CD1c-positive myeloid dendritic cell (primary cell): ENCODE data around the gene SLC9B1.

Source experiments
- DNase-seq: peaks from one replicate; pipeline ENCODE4 v3.0.0-alpha.2; 2016; ENCODE audit errors: extremely low spot score

SLC9B1 gene, protein sequence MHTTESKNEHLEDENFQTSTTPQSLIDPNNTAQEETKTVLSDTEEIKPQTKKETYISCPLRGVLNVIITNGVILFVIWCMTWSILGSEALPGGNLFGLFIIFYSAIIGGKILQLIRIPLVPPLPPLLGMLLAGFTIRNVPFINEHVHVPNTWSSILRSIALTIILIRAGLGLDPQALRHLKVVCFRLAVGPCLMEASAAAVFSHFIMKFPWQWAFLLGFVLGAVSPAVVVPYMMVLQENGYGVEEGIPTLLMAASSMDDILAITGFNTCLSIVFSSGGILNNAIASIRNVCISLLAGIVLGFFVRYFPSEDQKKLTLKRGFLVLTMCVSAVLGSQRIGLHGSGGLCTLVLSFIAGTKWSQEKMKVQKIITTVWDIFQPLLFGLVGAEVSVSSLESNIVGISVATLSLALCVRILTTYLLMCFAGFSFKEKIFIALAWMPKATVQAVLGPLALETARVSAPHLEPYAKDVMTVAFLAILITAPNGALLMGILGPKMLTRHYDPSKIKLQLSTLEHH

DNA sequence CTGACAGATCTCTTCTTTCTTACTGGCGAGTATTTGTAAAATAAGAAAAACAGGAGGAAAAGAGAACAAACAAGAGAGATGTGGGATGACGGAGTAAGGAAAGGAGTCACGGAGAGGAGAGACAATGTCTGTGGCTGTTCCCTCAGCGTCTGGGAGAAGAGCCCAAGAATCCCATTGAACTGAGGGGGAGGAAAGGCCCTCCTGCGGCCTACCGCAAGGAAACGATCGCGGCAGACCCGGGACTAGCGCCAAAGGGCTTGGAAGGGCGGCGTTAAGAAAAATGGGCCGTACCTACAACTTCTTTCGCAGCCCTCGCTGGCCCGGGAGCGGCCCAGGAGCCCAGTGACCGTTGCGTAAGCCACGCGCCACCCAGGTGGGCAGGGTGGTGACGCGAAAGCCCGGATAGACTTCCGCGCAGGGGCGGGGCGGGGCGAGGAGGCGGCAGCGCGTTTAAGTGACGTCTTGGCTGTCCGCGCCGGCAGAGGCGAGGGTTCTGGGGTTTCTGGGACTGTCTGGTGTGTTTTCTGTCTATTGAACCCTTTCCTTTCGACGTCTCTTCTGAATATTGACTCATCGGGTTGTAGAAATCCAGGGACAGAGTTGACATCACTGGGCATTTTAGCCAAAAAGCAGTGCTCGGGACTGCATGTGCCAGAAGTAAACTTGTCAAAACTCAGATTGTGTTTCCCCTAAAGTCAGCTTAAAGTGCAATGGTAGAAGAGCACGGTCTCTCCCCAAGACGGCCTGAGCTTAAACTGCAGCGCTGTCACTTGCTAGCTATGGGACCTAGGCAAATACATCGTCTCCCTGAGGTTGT, at the start of gene SLC9B1:
Gene SLC9B1 (minus strand): TSS at position 398 of the 817 bp plus-strand sequence. CDS start 27,994 bp downstream, outside the sequence.
- DNase-seq, result peak; percentile 95

DNA sequence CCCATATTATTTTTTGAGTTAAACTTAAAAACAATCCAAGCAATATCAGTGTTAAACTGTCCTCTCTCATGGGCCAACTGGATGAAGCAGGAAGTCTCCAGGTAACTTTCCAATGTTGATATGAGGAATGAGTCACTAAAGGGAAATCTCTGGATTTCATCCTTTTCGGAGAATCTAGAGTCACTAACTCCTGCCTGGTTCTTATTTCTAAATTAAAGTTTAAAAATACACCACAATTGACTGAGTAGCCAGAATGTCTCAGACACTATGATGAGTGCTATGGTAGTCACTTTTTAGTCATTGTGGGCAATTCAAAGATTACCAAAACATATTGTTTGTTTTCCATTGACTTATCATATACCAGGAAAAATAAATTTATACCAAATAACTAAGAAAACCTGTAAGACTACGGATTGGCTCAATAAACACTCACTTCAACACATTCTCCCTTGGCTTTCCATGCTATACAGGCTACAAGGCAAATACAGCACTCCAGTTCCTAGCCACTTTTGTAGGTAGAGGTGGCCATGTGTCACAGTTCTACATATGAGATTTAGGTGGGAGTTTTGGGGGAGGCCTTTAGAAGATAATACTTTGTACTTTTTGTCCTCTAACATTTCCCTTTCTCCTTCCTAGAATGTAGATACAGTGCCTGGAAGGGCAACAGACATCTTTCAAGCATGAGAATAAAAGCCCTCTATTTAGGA, 48.5 kb upstream of the SLC9B1 start:
- DNase-seq, result no peak

DNA sequence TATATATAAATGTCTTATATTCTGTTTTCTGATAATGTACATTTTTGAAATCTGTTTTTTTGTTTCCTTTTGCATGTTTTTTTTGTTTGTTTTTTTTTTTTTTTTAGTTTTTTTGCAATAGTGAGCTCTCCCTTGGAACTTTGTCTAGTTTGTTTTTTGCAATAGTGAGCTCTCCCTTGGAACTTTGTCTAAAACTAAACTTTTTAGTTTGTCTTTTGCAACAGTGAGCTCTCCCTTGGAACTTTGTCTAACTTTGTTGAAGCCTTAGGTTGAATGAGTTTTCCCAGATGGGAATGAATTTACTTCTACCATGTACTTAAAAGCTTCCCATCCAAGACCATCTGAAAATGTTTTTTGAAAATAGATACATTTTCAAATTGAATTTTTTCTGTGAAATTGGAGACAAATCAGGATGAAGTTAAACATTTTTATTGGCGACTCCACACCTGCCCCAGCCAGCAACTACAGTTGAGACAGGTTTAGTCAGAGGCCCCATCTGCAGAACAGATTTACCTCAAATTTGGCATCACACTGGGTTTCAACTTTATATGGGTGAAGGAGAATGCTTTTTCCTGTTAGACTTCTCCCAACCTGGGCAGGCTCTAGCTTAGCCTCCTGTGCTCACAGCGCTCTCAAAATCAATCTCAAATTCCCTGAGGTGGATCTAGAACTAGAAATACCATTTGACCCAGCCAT, 41.1 kb upstream of the SLC9B1 start:
- DNase-seq, result no peak

DNA sequence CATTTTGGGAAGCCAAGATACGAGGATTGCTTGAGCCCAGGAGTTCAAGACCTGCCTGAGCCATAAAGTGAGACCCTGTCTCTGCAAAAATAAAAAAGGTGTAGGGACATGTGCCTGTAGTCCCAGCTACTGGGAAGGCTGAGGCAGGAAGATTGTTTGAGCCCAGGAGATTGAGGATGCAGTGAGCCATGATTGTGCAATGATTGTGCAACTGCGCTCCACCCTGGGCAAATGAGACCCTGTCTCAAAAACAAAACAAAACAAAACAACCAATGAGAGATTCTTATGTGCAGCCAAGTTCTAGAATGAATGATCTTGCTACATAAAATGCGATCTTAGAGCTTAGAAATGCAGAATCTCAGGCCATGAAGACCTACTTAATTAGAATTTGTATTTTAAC, 34.5 kb upstream of the SLC9B1 start:
- DNase-seq, result no peak

DNA sequence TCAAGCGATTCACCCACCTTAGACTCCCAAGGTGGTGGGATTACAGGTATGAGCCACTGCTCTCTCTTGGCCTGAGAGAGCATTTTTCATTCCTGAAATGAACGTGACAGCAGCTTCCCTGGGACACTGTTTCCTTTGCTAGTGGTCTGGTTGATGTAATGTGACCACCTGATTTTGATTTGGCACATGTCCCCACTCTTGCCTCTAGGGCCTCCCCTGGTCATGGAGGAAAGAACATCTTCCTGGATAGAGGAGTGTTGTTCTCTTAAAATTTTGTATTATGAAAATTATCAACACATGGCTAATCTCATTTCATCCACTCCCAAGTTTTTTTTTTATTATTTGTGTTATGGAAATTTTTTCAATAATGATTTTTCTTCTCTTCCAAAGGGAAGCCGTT, 33.3 kb upstream of the SLC9B1 start:
- no peak for DNase-seq

DNA sequence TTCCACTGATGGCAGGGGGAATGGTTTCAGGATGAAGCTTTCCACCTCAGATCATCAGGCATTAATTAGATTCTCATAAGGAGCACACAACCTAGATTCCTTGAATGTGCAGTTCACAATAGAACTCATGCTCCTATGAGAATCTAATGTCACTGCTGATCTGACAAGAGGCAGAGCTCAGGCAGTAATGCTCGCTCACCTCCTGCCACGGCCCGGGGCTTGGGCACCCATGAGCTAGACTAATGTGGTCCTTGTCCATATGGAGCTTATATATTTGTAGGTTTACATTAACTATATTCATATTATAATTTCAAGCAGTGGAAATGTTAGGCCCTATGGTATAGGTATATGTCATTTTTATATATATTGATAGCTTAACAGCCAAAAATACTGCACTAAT, 32.6 kb upstream of the SLC9B1 start:
- no peak for DNase-seq

DNA sequence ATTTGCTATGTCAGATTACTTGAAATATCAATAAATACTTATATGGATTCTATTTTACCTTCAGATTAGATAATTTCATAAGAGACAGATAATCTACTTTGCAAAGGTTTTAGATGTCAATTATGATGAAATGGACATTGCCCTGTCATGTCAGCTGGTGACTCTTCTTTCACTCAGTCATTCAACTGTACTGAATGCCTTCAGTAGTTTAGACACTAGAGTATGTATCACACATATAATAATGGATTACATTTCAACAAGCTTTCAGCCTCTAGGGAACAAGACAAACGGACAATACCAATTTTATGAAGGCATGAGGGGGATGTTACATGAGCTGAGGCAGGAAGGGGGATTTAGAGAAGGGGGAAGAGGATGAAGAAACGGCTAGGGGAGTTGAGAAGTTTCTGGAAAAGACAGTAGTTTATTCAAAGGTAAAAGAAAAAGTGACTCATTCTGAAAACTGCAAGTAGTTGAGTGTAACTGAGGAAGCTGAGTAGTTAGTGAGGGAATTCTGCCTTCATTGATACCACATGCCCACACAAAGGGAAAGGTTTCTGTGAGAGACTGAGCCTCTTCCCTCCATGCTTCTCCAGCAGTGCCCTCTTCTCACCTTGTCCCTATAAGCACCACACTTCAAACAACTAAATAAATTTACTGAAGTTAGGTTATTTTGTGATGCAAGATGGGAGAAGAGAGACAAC, 31.4 kb upstream of the SLC9B1 start:
- DNase-seq, result no peak

DNA sequence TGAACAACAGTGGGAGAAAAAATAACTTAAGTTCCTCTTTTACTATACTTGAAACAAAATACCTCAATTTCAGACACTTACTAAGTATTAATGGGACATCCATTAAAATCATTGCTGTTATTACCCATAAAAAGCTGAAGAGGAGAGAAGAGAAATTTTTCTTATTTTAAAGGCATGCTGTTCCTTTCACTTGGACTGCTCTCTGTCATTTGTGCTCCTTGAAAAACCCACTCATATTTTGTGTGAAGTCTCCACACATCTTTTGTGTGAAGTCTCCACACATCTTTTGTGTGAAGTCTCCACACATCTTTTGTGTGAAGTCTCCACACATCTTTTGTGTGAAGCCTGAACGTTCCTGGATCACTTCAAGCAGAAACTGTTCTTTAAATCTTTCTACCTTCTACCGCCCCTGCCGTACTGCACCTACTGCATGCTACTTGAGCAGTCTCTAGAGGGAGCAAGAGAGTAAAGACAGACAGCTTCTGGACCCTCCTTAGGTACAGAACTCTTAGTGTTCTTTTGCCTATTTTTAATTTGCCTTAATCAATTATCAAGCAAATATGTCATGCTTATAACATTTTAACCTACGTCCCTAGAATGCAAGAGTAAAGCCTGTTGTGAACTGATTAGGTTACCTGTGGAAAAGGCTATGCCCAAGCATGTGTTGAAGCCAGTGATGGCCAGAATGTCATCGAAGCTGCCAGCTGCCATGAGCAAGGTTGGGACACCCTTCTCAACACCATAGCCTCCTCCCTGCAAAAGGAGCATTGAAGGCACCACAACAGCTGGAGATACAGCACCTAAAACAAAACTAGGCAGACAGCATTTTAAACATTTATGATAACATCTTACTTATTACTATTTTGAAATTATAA, 27.1 kb upstream of the SLC9B1 start:
- peak; percentile 44 for DNase-seq

DNA sequence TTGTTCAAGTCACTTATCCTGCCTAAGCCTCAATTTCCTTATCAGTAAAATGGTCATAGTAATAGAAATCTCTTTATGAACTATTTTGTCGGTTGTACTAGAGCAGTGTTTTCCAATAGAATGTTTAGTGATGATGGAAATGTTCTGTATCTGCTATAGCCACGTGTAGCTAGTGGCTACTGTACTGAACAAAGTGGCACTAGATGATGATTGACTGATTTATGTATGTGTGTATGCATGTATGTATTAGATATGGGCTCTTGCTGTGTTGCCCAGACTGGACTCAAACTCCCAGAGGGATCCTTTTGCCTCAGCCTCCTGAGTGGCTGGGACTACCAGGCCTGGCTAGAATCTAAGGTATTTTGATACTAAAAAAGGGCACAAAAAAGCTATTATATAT, 24.7 kb upstream of the SLC9B1 start:
- no peak for DNase-seq

DNA sequence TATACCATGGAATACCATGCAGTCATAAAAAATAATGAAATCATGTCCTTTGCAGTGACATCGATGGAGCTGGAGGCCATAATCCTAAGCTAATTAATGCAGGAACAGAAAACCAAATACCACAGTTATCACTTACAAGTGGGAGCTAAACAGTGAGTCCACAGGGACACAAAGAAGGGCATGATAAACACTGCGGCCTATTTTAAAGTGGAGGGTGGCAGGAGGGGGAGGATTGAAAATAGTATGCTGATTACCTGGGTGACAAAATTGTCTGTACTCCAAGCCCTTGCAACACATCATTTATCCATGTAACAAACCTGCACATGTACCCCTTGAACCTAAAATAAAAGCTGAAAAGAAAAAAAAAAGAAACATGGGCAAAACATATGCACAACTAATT, 16.7 kb upstream of the SLC9B1 start:
- no peak for DNase-seq

DNA sequence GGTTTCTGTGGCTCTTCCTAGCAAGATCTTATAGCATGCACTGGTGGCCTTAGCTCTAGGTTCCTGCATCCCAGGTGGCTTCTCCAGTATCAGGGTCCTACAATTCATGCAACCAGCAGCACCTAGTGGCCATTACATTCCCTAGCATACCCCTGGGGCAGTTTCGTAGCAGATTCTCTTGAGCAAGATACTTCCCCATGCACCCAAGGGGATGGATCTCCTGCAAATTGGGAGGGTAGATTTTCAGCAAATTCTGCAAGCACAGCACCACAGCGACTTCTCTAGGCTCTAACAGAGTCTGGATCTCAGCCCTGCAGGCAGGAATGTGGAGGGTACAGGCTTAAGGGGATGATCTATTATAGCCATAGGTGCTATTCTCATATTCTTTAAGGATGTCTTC, 13.1 kb upstream of the SLC9B1 start:
- DNase-seq, result no peak

DNA sequence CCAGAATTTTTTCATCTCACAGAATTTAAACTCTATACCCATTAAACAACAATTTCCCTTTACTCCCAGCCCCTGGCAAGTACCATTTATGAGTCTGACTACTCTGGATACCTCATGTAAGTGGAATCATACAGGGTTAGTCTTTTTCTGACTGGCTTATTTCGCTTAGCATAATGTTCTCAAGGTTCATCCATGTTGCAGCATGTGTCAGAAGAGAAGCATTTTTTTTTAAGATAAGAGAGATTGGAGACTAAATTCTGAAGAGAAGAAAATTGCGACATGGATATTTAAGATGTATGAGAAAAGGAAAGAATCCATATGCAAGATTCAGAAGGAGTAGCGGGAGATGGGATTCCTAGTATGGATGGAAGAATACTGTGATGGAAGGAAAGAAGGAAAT, 11.3 kb upstream of the SLC9B1 start:
- no peak for DNase-seq

DNA sequence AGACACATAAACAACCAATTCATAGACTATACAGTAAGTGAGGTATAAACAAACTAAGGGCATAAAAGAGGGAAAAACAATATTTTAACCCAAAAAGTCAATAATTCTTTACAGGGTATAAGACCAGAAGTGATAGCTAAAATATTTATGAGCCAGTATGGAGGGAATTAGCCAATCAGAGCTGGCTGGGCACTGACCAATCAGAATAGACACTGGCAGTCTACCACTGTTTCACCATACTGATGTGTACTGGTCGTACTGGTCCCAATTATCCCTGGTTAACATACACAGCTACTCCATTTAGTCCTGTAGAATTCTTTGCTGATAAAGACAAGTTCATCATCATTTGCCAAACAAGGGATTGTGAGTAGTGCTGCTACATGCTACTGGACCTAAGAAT, 9.8 kb upstream of the SLC9B1 start:
- no peak for DNase-seq

DNA sequence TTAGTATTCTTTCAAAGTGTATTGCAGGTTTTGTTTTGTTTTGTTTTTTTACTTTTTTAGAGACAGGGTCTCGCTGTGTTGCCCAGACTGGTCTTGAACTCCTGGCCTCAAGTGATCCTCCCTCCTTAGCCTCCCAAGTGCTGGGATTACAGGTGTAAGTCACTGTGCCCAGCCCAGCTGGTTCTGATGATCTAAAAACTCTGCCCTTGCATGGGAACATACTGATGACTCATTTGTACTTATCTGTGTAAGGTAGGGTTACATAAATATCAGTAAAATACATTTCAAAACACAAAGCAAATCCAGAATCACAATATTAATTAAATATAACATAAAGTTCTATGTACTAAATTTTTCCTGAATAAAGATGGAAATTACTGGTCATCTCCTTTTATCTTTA, 7.4 kb upstream of the SLC9B1 start:
- DNase-seq, result no peak

DNA sequence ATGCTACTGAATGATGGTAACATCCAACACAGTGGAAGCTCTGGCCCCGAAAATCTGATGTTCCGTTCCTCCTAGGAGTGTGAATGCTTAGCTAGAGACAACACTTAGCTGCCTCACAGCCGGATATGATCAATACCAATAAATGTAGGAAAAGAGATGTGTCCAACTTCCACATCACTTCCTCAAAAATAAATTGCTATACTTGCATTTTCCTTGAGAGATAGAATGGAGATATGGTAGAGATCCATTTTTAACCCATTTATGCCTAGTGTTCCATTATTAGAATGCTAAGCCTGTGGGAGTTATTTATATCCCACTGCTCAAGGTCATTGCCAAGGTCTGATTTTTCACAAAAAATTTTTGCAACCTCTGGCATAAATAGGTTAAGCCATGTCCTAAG, 5.5 kb upstream of the SLC9B1 start:
- DNase-seq, result no peak

DNA sequence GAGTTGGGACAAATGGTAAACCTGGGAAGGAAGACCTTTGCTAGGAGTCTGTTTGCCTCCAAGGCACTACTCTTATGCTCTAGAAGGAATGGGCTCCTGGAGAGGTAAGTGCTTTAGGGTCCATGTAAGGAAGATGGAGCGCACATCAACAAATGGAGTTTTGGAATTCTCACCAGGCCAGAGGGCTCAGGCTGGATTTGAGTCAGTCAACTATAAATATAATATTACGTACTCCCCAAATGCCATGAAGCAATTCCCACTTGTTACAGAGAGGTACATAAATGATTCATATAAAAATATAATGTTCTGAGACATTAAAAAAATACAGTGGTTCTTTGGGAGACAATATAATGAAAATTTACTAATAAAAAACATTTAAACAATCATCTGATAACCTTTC, 1.6 kb upstream of the SLC9B1 start:
- no peak for DNase-seq

DNA sequence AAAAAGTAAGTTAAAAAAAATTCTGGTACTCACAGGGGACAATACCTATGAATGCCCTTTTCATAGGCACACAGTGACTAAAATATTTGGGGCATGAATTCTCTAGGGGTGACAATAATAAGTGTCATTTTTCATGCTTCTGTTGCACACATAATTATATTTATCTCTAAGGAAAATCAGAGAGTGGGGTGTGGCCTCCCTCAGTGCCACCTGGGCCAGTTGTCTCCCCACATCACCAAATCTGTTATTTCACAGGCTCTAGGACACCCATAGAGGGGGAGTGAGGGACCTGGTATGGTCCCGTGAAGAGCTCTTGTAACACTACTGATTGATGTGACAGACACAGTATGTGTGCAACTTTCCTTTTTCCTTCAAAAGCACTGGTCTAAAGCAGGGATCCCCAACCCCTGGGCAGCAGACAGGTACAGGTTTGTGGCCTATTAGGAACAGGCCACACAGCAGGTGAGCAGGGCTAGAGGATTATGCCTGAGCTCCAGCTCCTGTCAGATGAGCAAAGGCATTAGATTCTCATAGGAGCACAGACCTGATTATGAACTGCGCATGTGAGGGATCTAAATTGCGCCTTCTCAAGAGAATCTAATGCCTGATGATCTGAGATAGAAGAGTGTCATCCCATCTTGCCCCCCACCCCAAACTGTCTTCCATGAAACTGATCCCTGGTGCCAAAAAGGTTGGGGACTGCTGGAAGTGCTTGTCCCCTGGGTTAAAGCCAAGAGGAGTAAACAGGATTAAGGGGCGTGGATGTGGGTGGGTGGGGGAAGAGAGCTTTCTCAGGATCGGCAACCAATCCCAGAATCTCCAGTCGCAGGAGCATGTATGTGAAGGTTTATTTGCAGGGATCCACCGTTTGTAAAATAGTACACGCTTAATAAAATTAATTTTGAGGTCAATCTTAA, 856 bp downstream of the SLC9B1 start:
- DNase-seq, result no peak

DNA sequence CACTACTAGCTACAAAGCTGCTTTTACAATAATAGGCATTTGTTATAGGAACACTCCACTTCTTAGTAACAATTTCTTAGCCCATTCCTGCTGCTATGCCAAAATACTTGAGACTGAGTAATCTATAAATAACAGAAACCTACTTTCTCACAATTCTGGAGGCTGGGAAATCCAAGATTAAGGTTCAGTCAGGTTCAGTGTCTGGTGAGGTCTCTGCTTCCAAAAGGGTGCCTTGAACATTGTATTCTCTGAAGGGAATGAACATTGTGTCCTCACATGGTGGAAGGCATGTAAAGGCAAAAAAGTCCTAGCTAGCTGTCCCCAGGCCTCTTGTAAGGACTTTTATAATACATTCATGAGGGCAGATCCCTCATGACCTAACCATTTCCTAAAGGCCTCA, 7.0 kb downstream of the SLC9B1 start:
- no peak for DNase-seq

DNA sequence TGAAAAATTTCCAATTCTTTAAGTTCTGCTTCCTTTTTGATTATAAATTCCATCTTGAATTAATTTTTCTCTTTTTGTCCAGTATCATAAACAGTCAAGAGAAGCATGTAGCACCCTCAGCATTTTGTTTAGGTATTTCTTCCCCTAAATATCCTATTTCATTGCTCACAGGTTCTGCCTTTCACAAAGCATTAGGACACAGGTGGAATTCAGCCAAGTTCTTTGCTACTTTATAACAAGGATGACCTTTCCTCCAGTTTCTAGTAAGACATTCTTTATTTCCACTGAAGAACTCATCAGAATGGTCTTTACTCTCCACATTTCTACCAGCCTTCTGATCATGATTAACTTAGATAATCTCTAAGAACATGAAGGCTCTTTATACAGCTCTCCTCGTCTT, 7.4 kb downstream of the SLC9B1 start:
- no peak for DNase-seq
